ENCODE measurements around the gene PLSCR2.
"Not testable (repeated sequence)": the region's sequence is repeated elsewhere in the genome, so short reads cannot be mapped to it uniquely, and the experiment has no call there.

Gene PLSCR2

GRCh38 chr3:146476094-146476740 is 6.9 kb upstream of the PLSCR2 start:
- no peak for DNase-seq

GRCh38 chr3:146474976-146475375 is 5.6 kb upstream of the PLSCR2 start:
- DNase-seq = not testable (repeated sequence)

- DNase-seq = no peak
Measured at GRCh38 chr3:146473726-146474125, 4.4 kb upstream of the PLSCR2 start.

GRCh38 chr3:146472611-146473010 is 3.2 kb upstream of the PLSCR2 start:
- no peak for DNase-seq

GRCh38 chr3:146471012-146471411 is 1.7 kb upstream of the PLSCR2 start:
- DNase-seq = no peak

GRCh38 chr3:146470425-146470990 is 1.1 kb upstream of the PLSCR2 start:
- DNase-seq = no peak

GRCh38 chr3:146468671-146469149 is 651 bp downstream of the PLSCR2 start:
- no peak for DNase-seq

- DNase-seq = no peak
Measured at GRCh38 chr3:146468234-146468633, 1.1 kb downstream of the PLSCR2 start.

- no peak for DNase-seq
Measured at GRCh38 chr3:146466604-146467003, 2.8 kb downstream of the PLSCR2 start.

- DNase-seq = no peak
Measured at GRCh38 chr3:146465693-146466465, 3.5 kb downstream of the PLSCR2 start.

GRCh38 chr3:146464783-146465182 is 4.6 kb downstream of the PLSCR2 start:
- no peak for DNase-seq

GRCh38 chr3:146464005-146464595 is 5.3 kb downstream of the PLSCR2 start:
- no peak for DNase-seq

- no peak for DNase-seq
Measured at GRCh38 chr3:146454796-146455195, 14.6 kb downstream of the PLSCR2 start.

- DNase-seq = no peak
Measured at GRCh38 chr3:146449613-146450012, 19.7 kb downstream of the PLSCR2 start.

- no peak for DNase-seq
Measured at GRCh38 chr3:146449076-146449475, 20.3 kb downstream of the PLSCR2 start.

GRCh38 chr3:146446026-146446425 is 23.3 kb downstream of the PLSCR2 start:
- no peak for DNase-seq

GRCh38 chr3:146440310-146440709 is 29.1 kb downstream of the PLSCR2 start:
- DNase-seq = not testable (repeated sequence)

GRCh38 chr3:146432066-146432465 is 37.3 kb downstream of the PLSCR2 start:
- DNase-seq = no peak

GRCh38 chr3:146431240-146431639 is 38.1 kb downstream of the PLSCR2 start:
- DNase-seq = no peak

GRCh38 chr3:146425341-146425740 is 44.0 kb downstream of the PLSCR2 start:
- DNase-seq = no peak

GRCh38 chr3:146421819-146422759 is 47.3 kb downstream of the PLSCR2 start:
- DNase-seq = no peak

- DNase-seq = no peak
Measured at GRCh38 chr3:146416366-146416765, 53.0 kb downstream of the PLSCR2 start.

Measured in NCI-H2171 (cell line).